ENCODE results near the gene OGA. TPM values are rescaled to one million over a fixed set of nuclear protein-coding genes. Genes with fewer than 3 reads are reported as not detected.
A peak's percentile ranks its signal among the peaks of the same experiment; 100 is the strongest.

The OGA gene
- total and polyA plus RNA-seq, 2 of the 8 experiments (the other 6 are each of a cell fraction or from before 2014, with no cell fraction given), result 31.2 to 107 TPM

DNA sequence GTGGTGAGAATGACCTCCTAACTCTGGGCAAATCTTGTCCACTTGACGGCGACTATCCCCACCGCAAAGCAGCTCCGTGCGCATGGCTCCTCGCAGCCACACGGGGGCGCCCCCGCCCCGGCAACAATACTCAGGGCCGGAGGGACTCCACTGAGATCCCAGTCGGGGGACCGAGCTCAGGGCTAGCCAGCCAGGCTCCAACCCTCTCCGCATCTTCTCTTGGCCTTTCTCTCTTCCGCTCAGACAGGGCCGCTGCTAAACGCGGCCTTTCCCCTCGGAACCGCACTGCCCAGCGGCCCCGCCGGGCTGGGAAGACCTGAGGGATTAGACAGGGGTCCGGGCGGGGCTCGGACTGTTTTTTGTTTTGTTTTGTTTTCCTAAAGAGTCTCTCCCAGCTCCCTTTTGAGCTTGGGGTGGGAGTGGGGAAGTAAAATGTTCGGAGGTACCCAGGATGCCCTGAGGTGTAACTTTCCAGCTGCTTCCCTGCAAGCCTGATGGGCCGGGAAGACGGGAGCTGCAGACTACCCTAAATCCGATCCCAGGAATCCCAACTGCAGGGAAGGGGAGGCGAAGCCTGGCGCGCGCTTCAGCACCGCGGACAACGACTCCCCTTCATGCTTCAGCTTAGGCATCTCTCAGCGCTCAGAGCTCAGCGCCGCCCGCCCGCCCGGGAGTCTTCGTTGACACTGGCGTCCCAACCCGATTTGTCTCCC is 22.7 kb upstream of the OGA start (continued):
- TF ChIP-seq SAP30 (IDR thresholded peaks at IDR 0.05; ENCODE audit: insufficient read depth, insufficient replicate concordance, low read length), result peak; percentile 95
- TF ChIP-seq, protein P1, sequence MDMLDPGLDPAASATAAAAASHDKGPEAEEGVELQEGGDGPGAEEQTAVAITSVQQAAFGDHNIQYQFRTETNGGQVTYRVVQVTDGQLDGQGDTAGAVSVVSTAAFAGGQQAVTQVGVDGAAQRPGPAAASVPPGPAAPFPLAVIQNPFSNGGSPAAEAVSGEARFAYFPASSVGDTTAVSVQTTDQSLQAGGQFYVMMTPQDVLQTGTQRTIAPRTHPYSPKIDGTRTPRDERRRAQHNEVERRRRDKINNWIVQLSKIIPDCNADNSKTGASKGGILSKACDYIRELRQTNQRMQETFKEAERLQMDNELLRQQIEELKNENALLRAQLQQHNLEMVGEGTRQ (IDR thresholded peaks at IDR 0.05; ENCODE audit: low read length), result no peak
- TF ChIP-seq, protein P2, sequence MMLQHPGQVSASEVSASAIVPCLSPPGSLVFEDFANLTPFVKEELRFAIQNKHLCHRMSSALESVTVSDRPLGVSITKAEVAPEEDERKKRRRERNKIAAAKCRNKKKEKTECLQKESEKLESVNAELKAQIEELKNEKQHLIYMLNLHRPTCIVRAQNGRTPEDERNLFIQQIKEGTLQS (IDR thresholded peaks at IDR 0.05; ENCODE audit: insufficient read depth, low read depth, low read length), result no peak
- no peak; the same call in 1 of the 2 replicates for TF ChIP-seq GTF2F1 (IDR thresholded peaks at IDR 0.05; ENCODE audit: borderline replicate concordance, low read depth, low read length)
- TF ChIP-seq SIN3A (conservative IDR thresholded peaks at IDR 0.05 in 1 of 2, IDR thresholded peaks at IDR 0.05 in 1 of 2; ENCODE audit: low read depth in 1 of 2, low read length in 2 of 2), result peak; percentile 98
- TF ChIP-seq, protein P3, sequence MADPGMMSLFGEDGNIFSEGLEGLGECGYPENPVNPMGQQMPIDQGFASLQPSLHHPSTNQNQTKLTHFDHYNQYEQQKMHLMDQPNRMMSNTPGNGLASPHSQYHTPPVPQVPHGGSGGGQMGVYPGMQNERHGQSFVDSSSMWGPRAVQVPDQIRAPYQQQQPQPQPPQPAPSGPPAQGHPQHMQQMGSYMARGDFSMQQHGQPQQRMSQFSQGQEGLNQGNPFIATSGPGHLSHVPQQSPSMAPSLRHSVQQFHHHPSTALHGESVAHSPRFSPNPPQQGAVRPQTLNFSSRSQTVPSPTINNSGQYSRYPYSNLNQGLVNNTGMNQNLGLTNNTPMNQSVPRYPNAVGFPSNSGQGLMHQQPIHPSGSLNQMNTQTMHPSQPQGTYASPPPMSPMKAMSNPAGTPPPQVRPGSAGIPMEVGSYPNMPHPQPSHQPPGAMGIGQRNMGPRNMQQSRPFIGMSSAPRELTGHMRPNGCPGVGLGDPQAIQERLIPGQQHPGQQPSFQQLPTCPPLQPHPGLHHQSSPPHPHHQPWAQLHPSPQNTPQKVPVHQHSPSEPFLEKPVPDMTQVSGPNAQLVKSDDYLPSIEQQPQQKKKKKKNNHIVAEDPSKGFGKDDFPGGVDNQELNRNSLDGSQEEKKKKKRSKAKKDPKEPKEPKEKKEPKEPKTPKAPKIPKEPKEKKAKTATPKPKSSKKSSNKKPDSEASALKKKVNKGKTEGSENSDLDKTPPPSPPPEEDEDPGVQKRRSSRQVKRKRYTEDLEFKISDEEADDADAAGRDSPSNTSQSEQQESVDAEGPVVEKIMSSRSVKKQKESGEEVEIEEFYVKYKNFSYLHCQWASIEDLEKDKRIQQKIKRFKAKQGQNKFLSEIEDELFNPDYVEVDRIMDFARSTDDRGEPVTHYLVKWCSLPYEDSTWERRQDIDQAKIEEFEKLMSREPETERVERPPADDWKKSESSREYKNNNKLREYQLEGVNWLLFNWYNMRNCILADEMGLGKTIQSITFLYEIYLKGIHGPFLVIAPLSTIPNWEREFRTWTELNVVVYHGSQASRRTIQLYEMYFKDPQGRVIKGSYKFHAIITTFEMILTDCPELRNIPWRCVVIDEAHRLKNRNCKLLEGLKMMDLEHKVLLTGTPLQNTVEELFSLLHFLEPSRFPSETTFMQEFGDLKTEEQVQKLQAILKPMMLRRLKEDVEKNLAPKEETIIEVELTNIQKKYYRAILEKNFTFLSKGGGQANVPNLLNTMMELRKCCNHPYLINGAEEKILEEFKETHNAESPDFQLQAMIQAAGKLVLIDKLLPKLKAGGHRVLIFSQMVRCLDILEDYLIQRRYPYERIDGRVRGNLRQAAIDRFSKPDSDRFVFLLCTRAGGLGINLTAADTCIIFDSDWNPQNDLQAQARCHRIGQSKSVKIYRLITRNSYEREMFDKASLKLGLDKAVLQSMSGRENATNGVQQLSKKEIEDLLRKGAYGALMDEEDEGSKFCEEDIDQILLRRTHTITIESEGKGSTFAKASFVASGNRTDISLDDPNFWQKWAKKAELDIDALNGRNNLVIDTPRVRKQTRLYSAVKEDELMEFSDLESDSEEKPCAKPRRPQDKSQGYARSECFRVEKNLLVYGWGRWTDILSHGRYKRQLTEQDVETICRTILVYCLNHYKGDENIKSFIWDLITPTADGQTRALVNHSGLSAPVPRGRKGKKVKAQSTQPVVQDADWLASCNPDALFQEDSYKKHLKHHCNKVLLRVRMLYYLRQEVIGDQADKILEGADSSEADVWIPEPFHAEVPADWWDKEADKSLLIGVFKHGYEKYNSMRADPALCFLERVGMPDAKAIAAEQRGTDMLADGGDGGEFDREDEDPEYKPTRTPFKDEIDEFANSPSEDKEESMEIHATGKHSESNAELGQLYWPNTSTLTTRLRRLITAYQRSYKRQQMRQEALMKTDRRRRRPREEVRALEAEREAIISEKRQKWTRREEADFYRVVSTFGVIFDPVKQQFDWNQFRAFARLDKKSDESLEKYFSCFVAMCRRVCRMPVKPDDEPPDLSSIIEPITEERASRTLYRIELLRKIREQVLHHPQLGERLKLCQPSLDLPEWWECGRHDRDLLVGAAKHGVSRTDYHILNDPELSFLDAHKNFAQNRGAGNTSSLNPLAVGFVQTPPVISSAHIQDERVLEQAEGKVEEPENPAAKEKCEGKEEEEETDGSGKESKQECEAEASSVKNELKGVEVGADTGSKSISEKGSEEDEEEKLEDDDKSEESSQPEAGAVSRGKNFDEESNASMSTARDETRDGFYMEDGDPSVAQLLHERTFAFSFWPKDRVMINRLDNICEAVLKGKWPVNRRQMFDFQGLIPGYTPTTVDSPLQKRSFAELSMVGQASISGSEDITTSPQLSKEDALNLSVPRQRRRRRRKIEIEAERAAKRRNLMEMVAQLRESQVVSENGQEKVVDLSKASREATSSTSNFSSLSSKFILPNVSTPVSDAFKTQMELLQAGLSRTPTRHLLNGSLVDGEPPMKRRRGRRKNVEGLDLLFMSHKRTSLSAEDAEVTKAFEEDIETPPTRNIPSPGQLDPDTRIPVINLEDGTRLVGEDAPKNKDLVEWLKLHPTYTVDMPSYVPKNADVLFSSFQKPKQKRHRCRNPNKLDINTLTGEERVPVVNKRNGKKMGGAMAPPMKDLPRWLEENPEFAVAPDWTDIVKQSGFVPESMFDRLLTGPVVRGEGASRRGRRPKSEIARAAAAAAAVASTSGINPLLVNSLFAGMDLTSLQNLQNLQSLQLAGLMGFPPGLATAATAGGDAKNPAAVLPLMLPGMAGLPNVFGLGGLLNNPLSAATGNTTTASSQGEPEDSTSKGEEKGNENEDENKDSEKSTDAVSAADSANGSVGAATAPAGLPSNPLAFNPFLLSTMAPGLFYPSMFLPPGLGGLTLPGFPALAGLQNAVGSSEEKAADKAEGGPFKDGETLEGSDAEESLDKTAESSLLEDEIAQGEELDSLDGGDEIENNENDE (IDR thresholded peaks at IDR 0.05; ENCODE audit: insufficient replicate concordance, low read length), result no peak
- no peak for TF ChIP-seq CTBP2 (IDR thresholded peaks at IDR 0.05; ENCODE audit: borderline replicate concordance, insufficient read depth, insufficient read length, low read length)

Measured in H1 (cell line).